GM19438 (cell line): ENCODE results near the gene MICA.
"Not testable (repeated sequence)": the region's sequence is repeated elsewhere in the genome, so short reads cannot be mapped to it uniquely, and the experiment has no call there.

Experiments
- ATAC-seq: cut with Tn5 transposase; IDR thresholded peaks from one replicate; pipeline ENCODE4 v1.9.1; 2021; ENCODE audit warnings: low read depth; ENCODE audit not compliant: unreplicated experiment

MICA gene

DNA sequence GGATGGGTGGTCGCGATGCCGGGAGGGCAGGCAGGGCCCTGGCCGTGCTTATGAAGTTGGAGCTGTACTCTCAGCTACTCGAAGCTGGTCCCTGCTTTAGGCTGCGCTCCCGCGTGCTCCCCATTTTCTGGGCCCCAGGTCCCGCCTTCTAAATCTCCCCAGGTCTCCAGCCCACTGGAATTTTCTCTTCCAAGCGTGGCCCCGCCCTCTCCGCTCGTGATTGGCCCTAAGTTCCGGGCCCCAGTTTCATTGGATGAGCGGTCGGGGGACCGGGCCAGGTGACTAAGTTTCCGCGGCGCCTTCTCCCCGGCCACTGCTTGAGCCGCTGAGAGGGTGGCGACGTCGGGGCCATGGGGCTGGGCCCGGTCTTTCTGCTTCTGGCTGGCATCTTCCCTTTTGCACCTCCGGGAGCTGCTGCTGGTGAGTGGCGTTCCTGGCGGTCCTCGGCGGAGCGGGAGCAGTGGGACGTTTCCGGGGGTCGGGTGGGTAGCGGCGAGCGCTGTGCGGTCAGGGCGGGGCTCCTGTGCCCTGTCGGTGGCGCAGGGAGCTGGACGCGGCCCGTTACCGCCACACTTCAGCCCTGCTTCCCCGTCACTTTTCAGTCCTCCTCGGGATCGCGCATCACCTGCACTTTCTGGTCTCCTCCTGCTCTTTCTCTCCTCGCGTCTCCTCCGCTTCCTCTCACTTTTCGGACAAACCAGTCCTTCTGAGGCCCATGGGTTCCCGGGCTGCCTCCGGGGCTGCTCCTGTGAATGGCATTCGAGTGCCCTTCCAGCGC, at the start of gene MICA:
Gene MICA, plus strand, starts transcription at position 313 of the 778 bp plus-strand sequence. Its CDS starts 38 bp downstream, at position 351.
- ATAC-seq: peak; percentile 59

DNA sequence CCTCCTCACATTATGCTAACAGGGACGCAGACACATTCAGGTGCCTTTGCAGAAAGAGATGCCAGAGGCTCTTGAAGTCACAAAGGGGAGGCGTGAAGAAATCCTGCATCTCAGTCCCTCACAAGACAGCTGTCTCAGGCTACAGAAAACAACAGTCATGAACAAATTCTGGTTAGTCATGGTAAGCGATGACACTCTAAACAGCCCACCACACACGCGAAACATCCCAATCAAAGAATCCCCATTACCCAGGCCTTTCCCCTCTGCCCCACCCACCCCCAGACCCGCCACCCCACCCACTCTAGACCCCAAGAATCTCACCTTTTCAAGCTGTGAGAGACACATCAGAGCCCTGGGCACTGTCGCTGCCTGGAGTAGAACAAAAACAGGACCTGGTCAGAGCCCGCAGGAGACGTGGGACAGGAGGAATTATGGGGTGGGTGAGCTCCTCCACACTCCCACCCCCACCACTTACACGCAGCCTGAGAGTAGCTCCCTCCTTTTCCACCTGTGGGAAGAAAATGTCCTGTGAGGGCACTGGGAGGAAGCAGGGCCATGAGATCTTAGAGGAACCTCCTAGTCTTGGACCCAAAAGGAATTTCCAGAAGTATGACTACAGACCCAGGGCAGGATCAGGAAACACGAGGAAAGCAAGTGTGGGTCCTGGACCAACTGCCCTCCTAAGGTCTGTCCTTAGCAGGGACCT, 49.1 kb upstream of the MICA start:
- ATAC-seq: no peak

DNA sequence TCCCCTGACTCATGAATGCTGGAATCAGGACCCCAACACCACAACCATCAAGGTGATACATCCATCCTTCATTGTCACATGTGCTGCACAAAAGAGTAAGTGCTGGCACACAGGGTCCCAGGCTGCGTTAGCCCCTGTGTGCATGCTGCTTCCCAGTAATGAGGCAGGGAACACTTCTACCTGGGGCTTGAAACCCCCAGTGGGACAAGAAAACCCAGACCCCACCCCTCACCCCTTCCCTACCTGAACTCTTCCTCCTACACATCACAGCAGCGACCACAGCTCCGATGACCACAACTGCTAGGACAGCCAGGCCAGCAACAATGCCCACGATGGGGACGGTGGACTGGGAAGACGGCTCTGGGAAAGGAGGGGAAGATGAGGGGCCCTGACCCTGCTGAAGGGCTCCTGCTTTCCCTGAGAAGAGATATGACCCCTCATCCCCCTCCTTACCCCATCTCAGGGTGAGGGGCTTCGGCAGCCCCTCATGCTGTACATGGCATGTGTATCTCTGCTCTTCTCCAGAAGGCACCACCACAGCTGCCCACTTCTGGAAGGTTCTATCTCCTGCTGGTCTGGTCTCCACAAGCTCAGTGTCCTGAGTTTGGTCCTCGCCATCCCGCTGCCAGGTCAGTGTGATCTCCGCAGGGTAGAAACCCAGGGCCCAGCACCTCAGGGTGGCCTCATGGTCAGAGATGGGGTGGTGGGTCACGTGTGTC, 48.4 kb upstream of the MICA start:
- ATAC-seq: no peak

DNA sequence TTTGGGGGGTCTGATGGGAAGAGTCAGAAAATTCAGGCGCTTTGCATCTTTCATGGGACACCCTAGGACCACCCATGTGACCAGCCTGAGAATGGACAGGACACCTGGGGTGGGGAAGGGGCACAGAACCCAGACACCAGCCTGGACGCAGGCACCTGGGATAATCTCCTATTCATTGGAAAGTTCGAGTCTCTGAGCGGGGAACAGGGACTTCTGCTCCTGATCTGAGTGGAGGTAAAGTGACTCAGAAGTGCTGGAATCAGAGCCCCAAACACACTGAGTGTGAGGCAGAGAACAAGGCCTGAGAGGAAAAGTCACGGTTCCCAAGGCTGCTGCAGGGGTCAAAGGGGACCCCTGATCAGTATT, 47.8 kb upstream of the MICA start:
- no peak for ATAC-seq

DNA sequence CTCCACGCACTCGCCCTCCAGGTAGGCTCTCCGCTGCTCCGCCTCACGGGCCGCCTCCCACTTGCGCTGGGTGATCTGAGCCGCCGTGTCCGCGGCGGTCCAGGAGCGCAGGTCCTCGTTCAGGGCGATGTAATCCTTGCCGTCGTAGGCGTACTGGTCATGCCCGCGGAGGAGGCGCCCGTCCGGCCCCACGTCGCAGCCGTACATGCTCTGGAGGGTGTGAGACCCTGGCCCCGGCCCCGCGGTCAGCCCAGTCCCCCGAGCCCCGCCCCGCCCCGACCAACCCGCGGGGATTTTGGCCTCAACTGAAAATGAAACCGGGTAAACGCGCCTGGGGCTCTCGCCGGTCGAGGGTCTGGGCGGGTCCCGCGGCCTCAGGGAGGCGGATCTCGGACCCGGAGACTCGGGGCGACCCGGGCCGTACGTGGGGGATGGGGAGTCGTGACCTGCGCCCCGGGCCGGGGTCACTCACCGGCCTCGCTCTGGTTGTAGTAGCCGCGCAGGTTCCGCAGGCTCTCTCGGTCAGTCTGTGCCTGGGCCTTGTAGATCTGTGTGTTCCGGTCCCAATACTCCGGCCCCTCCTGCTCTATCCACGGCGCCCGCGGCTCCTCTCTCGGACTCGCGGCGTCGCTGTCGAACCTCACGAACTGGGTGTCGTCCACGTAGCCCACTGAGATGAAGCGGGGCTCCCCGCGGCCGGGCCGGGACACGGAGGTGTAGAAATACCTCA, 47.0 kb upstream of the MICA start:
- ATAC-seq: no peak

DNA sequence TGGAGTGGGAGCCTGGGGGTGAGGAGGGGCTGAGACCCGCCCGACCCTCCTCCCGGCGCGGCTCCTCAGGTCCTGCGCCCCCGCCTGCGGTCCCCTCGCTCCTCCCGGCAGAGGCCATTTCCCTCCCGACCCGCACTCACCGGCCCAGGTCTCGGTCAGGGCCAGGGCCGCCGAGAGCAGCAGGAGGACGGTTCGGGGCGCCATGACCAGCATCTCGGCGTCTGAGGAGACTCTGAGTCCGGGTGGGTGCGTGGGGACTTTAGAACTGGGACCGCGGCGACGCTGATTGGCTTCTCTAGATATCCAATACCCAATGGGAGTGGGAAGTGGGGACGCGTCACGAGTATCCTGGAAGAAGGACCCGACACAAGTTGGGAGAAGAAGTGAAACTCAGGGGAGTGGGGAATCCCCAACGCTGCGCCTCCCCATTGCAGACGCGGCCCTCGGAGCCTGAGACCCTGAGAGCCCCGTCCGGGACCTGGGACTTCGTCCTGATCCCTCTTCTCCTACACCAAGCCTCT, 46.4 kb upstream of the MICA start, which contains the start of gene HLA-B:
Gene HLA-B, minus strand, starts transcription at position 234 of the 521 bp plus-strand sequence. Its CDS starts 21 bp downstream, at position 213.
- ATAC-seq: peak; percentile 46

DNA sequence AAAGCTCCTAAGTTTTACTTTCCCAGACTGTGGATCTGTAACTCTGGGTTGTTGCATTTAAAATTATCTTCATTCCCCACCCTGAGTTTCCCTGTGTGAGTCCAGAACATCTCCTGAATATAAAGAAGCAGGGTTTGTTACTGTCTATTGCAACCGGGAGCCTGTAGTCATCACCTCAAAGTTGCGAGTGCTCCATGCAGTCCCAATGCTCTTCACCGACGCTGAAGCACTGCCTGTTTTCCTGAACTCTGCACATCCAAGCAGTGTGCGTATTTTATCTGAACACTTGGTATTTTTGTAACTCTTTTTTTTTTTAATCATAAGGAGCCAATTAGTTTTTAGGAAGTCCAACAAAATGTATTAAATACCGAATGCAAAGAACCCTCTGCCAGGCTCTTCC, 45.5 kb upstream of the MICA start:
- ATAC-seq: no peak

DNA sequence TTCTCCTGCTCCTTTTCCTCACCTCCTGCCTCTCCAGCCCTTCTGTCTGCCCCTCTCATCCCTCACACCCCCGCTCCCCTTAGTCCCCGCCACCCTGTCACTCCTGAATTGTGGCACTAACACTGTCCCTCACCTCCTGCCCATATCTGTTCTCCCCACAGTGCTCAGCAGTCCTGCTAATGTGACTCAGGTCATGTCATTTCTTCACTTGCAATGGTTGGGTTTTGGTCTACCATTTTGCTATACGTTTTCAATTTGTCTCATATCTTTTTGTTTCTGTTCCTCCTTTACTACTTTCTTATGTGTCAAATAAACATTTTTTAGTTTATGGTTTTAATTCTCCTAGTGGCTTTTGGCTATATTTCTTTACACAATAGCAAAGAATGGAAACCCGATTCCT, 45.1 kb upstream of the MICA start:
- no peak for ATAC-seq

DNA sequence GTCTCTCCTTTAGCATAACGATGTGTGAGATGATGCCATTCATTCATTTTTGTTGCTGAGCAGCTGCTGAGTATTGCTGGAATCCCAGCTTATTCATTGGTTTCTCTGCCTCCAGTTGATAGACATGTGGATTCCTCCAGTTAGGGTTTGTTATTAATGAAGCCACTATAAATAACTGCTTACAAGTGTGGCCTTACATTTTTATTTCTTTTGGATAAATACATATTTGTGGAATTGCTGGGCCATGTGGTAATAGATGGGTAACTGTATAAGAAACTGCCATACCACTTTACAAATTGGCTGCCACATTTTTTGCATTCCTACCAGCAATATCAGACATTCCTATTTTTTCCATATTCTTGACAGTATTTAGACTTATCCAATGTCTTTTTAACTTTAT, 43.8 kb upstream of the MICA start:
- no peak for ATAC-seq

DNA sequence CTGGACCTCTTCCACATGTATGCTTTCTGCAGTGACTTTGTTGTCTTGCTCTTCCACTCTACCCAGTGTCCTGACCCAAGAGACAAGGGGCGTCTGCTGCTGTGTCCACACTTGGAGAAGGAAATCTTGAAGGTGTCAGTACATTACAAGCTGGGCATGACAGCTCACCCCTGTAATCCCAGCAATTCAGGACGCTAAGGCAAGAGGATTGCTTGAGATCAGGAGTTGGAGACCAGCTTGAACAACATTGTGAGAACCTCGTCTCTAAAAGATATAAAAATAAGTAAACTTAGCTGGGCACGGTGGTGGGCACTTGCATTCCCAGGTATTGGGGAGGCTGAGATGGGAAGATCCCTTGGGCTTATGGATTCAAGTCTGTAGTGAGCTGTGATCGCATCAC, 40.6 kb upstream of the MICA start:
- ATAC-seq: no peak

DNA sequence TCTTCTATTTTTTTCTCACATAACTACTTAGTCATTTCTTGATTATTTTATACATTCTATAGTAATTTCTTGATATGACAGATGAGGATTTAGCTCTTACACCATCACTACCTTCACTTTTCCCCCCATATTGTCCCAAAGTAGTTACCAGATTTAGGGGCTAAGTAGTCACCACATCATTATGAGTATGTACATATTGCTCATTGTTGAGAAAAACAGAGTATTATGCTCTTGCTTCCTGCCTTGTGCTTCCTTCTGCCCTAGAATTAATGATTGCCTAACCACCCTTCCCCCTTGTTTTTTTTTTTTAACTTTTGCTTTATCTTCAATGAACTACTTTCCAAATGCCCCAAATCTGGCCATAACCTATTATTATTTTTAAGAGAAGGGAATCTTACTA, 39.6 kb upstream of the MICA start:
- no peak for ATAC-seq

DNA sequence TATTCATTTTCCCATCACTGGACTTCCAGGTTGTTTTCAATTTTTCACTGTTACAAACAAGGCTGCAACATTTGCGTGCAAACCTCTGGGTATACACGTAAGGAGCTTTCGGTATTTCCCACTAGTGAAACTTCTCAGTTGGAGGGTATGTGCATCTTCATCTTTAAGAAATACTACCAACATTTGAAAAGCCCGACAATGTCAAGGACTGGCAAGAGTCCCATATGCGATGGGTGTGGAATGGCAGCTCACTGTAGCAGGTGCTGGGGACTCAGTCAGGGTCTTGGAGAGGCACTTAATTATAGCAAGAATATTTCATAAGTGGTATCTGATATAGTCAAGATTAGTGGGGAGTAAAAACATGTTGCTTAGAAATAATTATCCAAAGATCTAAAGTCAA, 37.5 kb upstream of the MICA start:
- no peak for ATAC-seq

DNA sequence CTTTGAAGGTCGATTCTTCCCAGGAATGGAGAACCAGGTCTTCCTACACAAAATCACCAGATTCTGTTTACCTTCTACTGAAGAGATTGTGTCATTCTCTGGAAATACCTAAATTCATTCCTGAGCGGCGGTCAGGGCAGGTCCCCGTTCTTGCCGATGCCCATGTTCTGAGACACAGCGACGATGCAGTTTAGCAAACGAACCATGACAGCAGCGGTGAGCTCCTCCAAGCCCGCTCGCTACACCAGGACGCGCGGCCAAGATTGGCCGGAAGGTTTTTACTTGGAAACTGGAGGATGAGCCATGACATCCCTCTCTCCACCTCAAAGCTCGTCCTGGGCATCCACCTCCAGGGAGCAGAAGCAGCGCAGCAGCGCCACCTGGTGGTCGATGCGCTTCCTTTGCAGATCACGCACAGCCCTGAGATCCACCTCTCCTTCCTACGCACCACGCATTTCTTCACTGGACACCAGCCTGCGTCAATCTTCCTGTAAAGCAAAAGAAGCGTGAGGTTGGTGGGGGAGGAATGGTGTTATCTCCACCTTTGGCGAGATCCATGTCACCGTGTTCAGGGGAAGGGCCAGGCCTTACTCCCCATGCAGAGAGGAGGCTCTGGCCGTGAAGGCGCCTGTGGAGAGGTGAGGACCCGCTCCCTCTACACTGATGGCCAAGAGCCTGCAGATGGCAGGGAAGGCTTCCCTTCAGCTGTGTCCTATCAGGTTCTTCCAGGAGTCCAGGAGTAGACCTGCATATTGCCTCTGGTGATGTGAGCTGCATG, 36.5 kb upstream of the MICA start:
- peak; percentile 78 for ATAC-seq

DNA sequence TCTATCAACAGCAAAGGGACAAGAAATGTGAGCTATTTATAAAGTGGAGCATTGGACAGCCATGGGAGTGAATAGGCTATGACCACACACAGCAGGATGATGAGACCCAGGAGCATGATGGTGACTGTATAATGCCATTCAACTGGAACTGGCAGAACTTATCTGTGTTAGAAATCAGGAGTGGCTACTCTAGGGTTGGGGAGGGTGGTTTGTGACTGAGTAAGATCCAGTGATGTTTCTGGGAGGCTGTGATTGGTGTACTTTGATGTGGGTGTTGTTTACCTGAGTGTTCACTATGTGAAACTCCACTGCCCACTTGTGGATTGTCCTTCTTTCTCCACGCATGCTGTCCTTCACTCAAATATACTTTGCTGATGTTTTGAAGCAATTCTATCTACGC, 34.9 kb upstream of the MICA start:
- ATAC-seq: no peak

DNA sequence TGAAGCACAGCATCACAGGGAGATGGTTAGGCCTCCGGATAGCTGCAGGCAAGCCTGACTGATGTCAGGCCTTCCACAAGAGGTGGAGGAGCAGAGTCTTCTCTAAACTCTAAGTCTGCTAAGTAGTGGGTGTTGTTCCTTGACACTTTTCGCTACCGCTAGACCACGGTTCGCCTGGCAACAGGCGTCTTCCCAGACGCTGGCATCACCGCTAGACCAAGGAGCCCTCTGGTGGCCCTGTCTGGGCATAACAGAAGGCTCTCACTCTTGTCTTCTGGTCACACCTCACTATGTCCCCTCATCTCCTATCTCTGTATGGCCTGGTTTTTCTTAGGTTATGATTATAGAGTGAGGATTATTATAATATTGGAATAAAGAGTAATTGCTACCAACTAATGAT, 29.3 kb upstream of the MICA start:
- ATAC-seq: not testable (repeated sequence)

DNA sequence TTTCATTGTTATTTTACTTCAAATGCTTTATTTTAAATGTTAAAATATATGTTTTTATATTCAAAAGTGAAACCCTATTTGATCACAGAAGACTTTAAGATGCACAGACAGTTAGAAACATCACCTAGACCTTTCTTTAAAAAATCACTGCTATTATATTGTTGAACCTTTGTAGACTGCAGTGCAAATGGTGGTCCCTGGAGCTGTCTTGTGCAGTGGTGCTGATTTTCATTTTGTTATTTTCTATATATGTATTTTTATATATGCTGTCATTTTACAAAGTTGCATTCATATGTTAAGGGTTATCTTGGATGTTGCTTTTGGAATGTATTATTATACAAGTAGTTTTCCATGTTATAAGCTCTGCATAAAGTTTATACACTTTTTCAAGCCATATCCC, 27.7 kb upstream of the MICA start:
- ATAC-seq: no peak

DNA sequence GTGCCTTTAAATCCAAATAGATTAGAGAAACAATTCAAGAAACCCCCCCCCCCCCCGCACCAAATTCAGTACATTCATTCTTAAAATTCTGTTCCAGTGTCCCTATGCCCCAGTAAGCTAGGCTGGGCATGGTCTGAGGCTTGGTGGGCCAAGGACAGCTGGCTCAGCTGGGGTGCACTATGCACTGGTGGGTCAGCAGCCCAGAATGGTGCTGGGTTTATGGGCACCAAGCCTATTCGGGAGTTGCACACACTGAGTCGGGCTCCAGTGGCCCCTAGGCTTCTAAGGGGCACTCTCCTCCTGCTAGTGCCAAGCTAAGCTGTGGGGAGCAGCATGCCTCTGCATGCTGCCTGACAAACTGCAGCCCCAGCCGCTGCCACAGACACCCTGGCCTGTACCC, 26.4 kb upstream of the MICA start:
- no peak for ATAC-seq

DNA sequence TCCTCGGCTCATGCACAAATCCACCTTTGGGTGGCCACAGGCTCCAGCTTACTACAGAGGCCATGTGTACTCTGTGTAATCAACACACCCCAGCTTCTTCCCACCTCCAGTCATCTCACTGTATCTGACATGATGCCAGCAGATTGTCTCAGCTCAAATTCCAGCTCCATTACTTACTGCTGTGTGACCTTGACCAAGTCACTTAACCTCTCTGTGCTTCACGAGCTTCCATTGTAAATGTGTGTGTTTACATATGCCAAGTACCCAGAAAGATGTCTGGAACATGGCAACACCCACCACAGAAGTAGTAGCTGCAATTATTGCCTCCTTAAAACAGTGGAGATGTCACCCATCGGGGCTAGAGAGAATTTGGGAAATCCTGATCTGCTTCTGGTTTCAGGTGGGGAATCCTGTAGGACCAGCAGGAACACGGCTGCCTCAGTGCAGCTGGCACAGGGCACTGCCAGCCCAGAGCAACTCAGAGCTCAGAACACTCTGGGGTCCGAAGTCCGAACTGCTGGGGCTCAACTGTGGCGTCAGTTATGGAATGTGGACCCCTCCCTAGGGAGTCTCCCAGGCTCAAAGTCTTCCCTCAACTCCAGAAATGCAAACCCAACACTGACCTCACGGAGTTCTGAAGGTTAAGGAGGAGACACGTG, 25.2 kb upstream of the MICA start:
- ATAC-seq: no peak

DNA sequence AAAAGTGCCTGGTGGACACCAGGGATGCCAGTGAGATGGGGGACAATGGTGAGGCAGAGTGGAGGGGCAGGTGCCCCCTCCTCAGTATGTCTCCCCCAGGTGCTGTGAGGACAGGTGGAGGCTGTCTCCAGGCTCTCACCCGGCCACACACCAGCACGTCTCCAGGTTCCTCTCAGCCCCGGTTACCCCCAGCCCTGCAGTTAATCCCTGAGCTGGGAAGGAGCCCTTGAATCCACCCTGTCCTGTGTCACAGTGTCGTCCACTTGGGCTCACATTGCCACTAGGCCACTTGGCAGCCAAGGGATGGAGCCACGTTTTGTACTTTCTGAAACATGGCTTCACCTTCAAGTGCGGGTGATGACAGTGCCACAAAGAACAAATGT, 24.7 kb upstream of the MICA start:
- no peak for ATAC-seq
